T-helper 17 cell (primary cell): ENCODE results near the gene XYLT1. TPM values are rescaled to one million over a fixed set of nuclear protein-coding genes. Genes with fewer than 3 reads are reported as not detected.
A peak's percentile ranks its signal among the peaks of the same experiment; 100 is the strongest.

Experiments used
- ATAC-seq: fragments of 150-1000 bp; cut with Tn5 transposase; 2 replicates; pipeline ENCODE4 v1.10.0; 2021; ENCODE audit warnings: mild to moderate bottlenecking, moderate library complexity
- DNase-seq, 3 donors: peaks; one replicate each; pipeline versions ENCODE4 v3.0.0 to v3.0.0-alpha.2; 2020 to 2021
- H3K9me3 ChIP-seq: one replicate; pipeline ENCODE4 v1.7.0; 2013; ENCODE audit warnings: low read length, mild to moderate bottlenecking; ENCODE audit not compliant: control insufficient read depth, poor library complexity, severe bottlenecking
- H3K27ac Mint-ChIP-seq: one replicate; pipeline ENCODE4 v1.8.0; 2022; ENCODE audit warnings: mild to moderate bottlenecking, moderate library complexity, mixed read lengths
- H3K27me3 Mint-ChIP-seq: one replicate; pipeline ENCODE4 v1.8.0; 2022; ENCODE audit warnings: mixed read lengths
- H3K36me3 Mint-ChIP-seq: one replicate; pipeline ENCODE4 v1.8.0; 2022; ENCODE audit warnings: low read depth, mixed read lengths
- H3K4me1 Mint-ChIP-seq: one replicate; pipeline ENCODE4 v1.8.0; 2022; ENCODE audit warnings: mild to moderate bottlenecking, mixed read lengths
- H3K4me3 Mint-ChIP-seq: one replicate; pipeline ENCODE4 v1.8.0; 2022; ENCODE audit warnings: mild to moderate bottlenecking, moderate library complexity, mixed read lengths
- total RNA-seq, 4 donors: library from RNA in 2 of 4; stranded (reverse) in 2 of 4; gene quantifications; one replicate each; pipeline ENCODE4 v1.2.3 and lab custom pipeline; 2022 to 2026

The XYLT1 gene
- total RNA-seq, 2 donors from 2014 or later: 33.8 to 57.3 TPM

- Mint-ChIP-seq H3K4me1 (peaks cover 38% of the 10 kb centered on the region), H3K27ac (peak overlapping the region; percentile 57), H3K27me3 (no peaks in the 10 kb centered on the region), H3K36me3 (peaks cover 8% of the 10 kb centered on the region), H3K4me3 (no peak overlapping the region)
- peak; percentile 40 for ATAC-seq
- H3K9me3 ChIP-seq: no peaks in the 10 kb centered on the region
- no peak for DNase-seq
Observed at GRCh38 chr16:17261197-17261858, 209.4 kb downstream of the XYLT1 start.

- Mint-ChIP-seq H3K36me3 (peaks cover 8% of the 10 kb centered on the region), H3K4me1 (peaks cover 31% of the 10 kb centered on the region), H3K4me3 (no peak overlapping the region), H3K27me3 (no peaks in the 10 kb centered on the region), H3K27ac (no peak overlapping the region)
- DNase-seq (no peak), ATAC-seq (no peak)
- H3K9me3 ChIP-seq: no peaks in the 10 kb centered on the region
Observed at GRCh38 chr16:17260276-17260849, 210.4 kb downstream of the XYLT1 start.

DNA sequence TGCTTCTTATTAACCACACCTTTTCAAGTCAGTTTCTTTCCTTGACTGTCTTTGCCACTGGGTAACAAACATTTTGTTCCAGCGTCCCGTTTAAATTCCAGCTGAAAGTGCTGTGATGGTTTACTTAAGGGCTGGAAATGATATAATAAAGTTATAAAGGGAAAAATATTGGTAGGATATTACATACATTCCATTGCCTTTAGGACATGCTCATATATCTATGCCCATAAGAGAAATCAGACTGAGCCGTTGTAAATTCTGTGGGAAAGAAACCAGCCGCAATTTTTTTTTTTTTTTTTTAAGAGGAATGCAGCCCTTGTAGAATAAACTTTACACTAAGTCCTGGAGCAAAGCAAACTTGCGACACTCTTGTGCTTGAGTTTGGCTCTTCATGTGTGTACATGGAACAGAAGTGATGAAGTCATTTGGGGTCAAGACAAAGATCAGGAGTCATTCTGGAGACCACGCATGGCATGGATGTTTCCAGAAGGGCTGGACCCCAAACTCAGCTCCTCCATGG, 210.9 kb downstream of the XYLT1 start:
- Mint-ChIP-seq H3K36me3 (peaks cover 8% of the 10 kb centered on the region), H3K27me3 (no peaks in the 10 kb centered on the region), H3K4me3 (no peak overlapping the region), H3K4me1 (peaks cover 28% of the 10 kb centered on the region), H3K27ac (no peak overlapping the region)
- DNase-seq (no peak), ATAC-seq (no peak)
- no peaks in the 10 kb centered on the region for H3K9me3 ChIP-seq

DNA sequence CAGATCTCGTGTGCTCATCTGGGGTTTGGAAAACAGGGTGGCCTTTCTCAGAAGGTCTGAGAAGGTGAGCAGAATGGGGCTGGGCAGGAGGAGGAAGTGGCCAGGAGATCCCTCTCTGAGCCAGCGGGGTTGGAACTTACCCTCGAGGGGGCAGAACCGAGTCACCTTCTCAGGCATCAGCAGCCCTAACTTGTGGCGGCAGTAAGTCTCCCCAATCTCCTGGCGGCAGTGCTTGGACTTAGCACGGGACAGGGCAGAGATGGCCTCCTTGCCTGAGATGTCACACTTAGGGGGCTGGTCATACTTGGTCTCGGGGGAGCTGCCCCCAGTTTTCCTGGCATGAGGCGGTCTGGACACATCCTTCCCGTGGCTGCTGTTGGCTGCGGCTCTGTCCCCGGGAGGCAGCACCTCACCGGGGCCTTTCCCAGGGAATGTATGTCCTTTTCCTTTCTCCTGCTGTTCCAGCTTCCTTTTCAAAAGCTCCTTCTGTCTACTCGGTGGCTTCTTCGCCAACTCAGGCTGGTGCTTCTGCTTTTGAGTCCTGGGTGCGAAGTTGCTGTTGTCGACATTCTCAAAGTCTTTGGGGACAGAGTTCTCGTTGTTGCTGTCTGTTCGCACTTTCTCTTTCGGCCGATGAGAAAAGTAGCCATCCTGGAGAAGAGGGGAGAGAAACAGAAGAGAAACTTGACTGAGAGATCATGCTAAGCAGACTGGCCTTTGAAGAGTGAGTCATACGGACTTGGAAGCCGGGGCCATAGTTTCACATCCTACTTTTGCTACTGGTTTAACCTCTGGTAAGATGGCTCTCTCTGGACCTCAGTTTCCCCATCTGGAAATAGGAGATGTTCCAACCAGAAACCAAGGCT, 211.7 kb downstream of the XYLT1 start:
- peaks cover 28% of the 10 kb centered on the region for H3K4me1 Mint-ChIP-seq
- ATAC-seq (no peak), DNase-seq (no peak)
- peaks cover 8% of the 10 kb centered on the region for H3K36me3 Mint-ChIP-seq
- H3K27me3 Mint-ChIP-seq: no peaks in the 10 kb centered on the region
- H3K27ac Mint-ChIP-seq: peak overlapping the region; percentile 67
- H3K4me3 Mint-ChIP-seq: no peak overlapping the region
- no peaks in the 10 kb centered on the region for H3K9me3 ChIP-seq

DNA sequence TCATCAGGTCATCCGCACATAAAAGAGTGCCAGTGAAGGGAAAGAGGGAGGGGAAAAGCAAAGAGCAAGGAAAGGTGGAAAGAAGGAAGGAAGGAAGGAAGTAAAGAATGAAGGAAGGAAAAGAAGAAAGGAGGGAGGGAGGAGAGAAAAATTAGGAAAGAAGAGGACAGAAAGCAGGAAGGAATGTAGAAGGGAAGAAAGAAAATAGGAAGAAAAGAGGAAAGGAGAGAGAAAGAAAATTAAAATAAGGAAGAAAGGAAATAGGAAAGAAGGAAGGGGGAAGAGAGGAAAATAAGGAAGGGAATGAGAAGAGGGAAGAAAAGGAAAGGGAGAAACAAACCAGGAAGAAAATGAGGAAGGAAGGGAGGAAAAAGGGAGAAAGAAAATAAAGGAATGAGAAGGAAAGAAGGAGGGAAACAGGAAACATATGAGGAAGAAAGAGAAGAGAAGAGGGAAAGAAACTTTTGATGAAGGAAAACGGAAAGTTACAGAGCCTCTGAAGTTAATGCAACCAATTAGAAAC, 212.6 kb downstream of the XYLT1 start:
- ATAC-seq (no peak), DNase-seq (no peak)
- peaks cover 26% of the 10 kb centered on the region for H3K4me1 Mint-ChIP-seq
- no peaks in the 10 kb centered on the region for H3K9me3 ChIP-seq
- H3K36me3 Mint-ChIP-seq: peaks cover 8% of the 10 kb centered on the region
- H3K27me3 Mint-ChIP-seq: no peaks in the 10 kb centered on the region
- peak overlapping the region; percentile 67 for H3K27ac Mint-ChIP-seq
- H3K4me3 Mint-ChIP-seq: no peak overlapping the region

DNA sequence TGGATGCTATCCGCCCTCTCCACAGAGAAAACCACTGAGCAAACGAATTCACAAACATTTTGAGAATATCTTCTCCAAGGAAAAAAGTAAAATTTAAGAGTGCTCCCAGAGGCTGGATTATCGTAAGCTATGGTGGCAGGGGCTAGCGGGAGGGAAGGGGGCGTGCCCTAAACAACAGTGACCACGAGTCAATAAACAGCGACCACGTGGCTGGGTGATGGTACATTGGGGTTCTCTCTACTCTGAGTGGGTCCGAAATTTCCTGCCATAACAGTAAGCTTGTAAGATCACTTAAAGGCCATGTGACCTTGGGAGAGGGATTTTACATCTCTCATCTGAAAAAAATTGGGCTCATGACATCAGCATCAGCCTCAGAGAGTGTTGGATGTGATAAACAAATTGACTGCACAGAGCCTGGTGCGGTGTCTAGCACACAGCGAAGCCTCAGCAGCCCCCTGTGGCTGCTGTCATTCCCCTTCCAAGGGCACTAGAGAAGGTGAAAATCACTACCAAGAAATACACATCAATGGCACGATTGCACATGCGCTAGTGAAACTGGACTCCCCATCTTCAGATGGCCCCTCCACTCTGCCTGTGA, 213.2 kb downstream of the XYLT1 start:
- H3K27ac Mint-ChIP-seq: no peak overlapping the region
- no peak overlapping the region for H3K4me3 Mint-ChIP-seq
- no peak for ATAC-seq
- H3K36me3 Mint-ChIP-seq: peaks cover 8% of the 10 kb centered on the region
- DNase-seq: no peak
- peaks cover 22% of the 10 kb centered on the region for H3K4me1 Mint-ChIP-seq
- no peaks in the 10 kb centered on the region for H3K9me3 ChIP-seq
- no peaks in the 10 kb centered on the region for H3K27me3 Mint-ChIP-seq

DNA sequence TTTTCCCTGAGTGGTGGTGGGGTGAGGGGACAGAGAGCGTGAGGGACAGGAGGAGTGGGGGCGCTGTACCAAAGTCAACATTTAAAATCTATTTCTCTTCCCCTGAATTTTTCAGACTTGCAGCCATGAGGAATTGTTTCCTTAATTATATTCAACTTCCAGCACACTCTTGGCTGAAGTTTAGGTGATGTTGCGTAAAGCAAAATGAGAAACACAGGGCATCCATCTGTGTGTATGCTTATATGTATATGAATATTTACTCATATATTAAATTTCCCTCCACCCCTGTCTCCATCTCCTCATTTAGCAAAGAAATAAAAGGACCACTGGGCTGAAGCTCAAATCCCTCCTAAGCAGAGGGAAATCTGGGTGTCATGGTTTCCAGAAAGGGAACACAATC, 218.1 kb downstream of the XYLT1 start:
- H3K9me3 ChIP-seq: no peaks in the 10 kb centered on the region
- no peaks in the 10 kb centered on the region for H3K27me3 Mint-ChIP-seq
- no peak overlapping the region for H3K4me3 Mint-ChIP-seq
- H3K36me3 Mint-ChIP-seq: no peaks in the 10 kb centered on the region
- peak overlapping the region; percentile 19 for H3K27ac Mint-ChIP-seq
- H3K4me1 Mint-ChIP-seq: peaks cover 10% of the 10 kb centered on the region
- ATAC-seq (no peak), DNase-seq (no peak)

- Mint-ChIP-seq H3K27me3 (no peaks in the 10 kb centered on the region), H3K4me3 (no peak overlapping the region), H3K36me3 (no peaks in the 10 kb centered on the region), H3K4me1 (peaks cover 11% of the 10 kb centered on the region), H3K27ac (no peak overlapping the region)
- H3K9me3 ChIP-seq: no peaks in the 10 kb centered on the region
- ATAC-seq: no peak
- no peak for DNase-seq
Observed at GRCh38 chr16:17252064-17252463, 218.7 kb downstream of the XYLT1 start.

DNA sequence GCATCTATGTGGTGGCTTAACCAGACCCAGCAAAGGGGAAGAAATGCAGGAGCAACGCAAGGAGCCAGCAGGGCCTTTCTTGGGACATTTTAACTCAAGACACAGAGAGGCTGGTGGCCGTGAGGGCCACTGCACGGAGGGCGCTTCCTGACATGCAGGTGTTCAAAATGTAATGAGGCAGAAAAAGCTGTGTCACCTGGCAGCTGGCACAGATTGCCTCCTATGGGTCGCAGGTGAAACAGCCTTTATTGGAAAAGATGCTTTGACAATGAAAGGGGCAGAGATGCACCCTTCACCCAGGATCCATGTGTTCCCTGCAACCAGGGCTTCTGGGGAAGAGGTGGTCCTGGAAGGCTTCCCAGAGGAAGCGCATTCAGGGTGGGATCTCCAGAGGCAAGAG, 219.3 kb downstream of the XYLT1 start:
- H3K4me3 Mint-ChIP-seq: no peak overlapping the region
- ATAC-seq: no peak
- no peak overlapping the region for H3K27ac Mint-ChIP-seq
- no peak for DNase-seq
- no peaks in the 10 kb centered on the region for H3K9me3 ChIP-seq
- peaks cover 16% of the 10 kb centered on the region for H3K4me1 Mint-ChIP-seq
- H3K36me3 Mint-ChIP-seq: peaks cover 2% of the 10 kb centered on the region
- no peaks in the 10 kb centered on the region for H3K27me3 Mint-ChIP-seq

DNA sequence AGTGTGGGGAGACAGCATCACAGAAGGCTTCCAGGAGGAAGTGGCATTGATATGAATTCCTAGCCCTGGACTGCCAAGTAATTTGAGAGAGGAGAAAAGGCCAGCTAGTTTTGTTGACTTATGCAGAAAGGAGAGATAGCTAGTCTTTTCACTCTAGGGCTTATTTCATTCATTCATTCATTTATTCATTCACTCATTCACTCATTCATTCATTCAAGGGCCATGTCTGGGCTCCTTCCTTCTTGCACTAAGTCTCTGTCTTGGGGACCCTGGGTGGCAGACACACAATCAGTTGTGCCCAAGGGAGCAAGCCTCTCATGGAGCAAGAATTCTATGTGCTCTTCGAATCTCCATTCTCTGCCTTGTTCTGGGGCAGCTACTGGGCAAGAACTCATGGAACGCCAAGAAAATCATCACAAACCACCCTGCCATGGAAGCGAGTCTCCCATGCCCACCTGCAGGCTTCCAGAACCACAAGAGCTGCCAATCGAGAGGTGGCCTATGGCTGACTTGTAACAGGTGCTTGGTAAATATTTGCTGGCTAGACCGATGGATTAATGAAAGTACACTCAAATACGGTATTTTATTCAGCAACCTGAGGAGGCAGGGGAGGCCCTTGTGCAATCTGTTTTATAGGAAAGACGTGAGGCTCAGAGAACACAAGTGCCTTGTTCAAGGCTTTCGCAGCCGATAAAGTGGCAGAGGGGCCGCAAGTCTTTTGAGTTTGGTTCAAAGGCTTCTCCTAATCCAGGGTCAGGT, 223.6 kb downstream of the XYLT1 start:
- Mint-ChIP-seq H3K4me1 (peaks cover 19% of the 10 kb centered on the region), H3K4me3 (no peak overlapping the region), H3K27me3 (no peaks in the 10 kb centered on the region), H3K36me3 (peaks cover 2% of the 10 kb centered on the region), H3K27ac (no peak overlapping the region)
- no peaks in the 10 kb centered on the region for H3K9me3 ChIP-seq
- ATAC-seq (no peak), DNase-seq (no peak)

DNA sequence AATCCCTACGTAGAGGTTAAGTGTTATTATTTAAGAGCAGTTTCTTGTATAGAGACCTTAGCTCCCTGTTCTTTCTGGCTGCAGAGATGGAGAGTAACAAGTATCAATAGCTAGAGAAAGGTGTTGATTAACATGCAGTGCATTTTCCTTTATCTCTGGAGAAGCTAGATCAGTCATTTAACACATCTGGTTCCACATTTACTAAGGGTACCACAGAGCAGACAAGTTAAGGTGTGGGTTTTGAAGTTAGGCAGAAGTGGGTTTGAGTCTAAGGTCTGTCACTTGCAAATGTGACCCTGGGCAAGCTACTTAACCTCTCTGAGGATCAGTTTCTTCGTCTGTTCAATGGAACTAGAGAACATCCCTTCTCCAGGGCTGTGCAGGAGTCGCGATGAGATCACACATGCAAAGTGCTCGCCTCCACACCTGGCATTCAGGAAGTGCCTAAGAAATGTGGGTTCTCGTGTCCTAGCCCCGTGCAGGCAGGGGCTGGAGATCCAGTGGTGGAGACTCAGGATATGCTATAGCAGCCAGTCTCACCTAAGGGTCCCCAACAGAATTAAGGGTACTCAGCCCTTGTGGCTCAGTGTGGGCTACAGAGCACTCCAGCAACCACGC, 224.4 kb downstream of the XYLT1 start:
- no peak overlapping the region for H3K27ac Mint-ChIP-seq

GRCh38 chr16:17245776-17246175, 225.0 kb downstream of the XYLT1 start:
- Mint-ChIP-seq H3K36me3 (peaks cover 4% of the 10 kb centered on the region), H3K27me3 (no peaks in the 10 kb centered on the region), H3K4me3 (no peak overlapping the region), H3K27ac (no peak overlapping the region), H3K4me1 (peaks cover 23% of the 10 kb centered on the region)
- ATAC-seq: no peak
- DNase-seq: no peak
- no peaks in the 10 kb centered on the region for H3K9me3 ChIP-seq

More for the DNA sequence above, 224.4 kb downstream of the XYLT1 start:
- ATAC-seq (no peak), DNase-seq (no peak)
- Mint-ChIP-seq H3K27me3 (no peaks in the 10 kb centered on the region), H3K4me1 (peaks cover 21% of the 10 kb centered on the region), H3K36me3 (peaks cover 3% of the 10 kb centered on the region), H3K4me3 (no peak overlapping the region)
- H3K9me3 ChIP-seq: no peaks in the 10 kb centered on the region
